Measurements from ENCODE around the gene MDP1. TPM values are rescaled to one million over a fixed set of nuclear protein-coding genes. Genes with fewer than 3 reads are reported as not detected.
A peak's percentile ranks its signal among the peaks of the same experiment; 100 is the strongest.

The MDP1 gene
- total RNA-seq, 1 donor from 2014 or later, result 16.6 TPM

- Histone ChIP-seq H3K4me3 (no peak overlapping the region), H3K36me3 (peaks cover 39% of the 10 kb centered on the region), H3K27ac (replicated peaks) (no peak overlapping the region), H3K4me1 (peaks cover 54% of the 10 kb centered on the region), H3K27me3 (ENCODE audit: low read depth) (no peaks in the 10 kb centered on the region), H3K9me3 (replicated peaks) (no peaks in the 10 kb centered on the region)
- TF ChIP-seq, protein P1, sequence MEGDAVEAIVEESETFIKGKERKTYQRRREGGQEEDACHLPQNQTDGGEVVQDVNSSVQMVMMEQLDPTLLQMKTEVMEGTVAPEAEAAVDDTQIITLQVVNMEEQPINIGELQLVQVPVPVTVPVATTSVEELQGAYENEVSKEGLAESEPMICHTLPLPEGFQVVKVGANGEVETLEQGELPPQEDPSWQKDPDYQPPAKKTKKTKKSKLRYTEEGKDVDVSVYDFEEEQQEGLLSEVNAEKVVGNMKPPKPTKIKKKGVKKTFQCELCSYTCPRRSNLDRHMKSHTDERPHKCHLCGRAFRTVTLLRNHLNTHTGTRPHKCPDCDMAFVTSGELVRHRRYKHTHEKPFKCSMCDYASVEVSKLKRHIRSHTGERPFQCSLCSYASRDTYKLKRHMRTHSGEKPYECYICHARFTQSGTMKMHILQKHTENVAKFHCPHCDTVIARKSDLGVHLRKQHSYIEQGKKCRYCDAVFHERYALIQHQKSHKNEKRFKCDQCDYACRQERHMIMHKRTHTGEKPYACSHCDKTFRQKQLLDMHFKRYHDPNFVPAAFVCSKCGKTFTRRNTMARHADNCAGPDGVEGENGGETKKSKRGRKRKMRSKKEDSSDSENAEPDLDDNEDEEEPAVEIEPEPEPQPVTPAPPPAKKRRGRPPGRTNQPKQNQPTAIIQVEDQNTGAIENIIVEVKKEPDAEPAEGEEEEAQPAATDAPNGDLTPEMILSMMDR (IDR thresholded peaks at IDR 0.05; ENCODE audit: borderline replicate concordance), result no peak
- DNase-seq, result no peak
- intact Hi-C loops (cut with micrococcal nuclease), result no loop called here
Measured at GRCh38 chr14:24192933-24193332, 22.9 kb downstream of the MDP1 start.

DNA sequence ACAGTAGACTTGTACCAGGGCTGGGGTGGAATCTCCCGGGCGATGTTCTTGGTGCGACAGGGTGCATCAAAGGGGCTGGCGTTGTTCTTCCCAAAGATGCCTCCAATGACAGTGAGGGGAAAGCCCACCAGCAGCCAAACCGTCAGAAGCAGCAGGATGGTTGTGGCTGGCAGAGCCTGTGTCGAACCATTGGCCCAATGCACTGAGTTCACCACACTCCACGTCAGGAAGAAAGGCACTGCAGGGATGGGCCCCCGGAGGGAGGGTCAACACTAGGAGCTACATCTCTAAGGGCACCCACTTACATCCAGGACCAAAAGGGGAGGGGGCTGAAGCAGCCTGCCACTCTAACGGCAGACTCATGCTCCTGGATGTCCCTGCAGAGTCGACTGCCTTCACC, 25.4 kb downstream of the MDP1 start:
- intact Hi-C loops (cut with micrococcal nuclease), result no loop called here
- Histone ChIP-seq H3K27me3 (ENCODE audit: low read depth) (no peaks in the 10 kb centered on the region), H3K4me1 (peaks cover 36% of the 10 kb centered on the region), H3K27ac (replicated peaks) (no peak overlapping the region), H3K9me3 (replicated peaks) (no peaks in the 10 kb centered on the region), H3K36me3 (peaks cover 54% of the 10 kb centered on the region), H3K4me3 (no peak overlapping the region)
- DNase-seq, result no peak
- TF ChIP-seq, protein P1 (IDR thresholded peaks at IDR 0.05; ENCODE audit: borderline replicate concordance), result no peak

DNA sequence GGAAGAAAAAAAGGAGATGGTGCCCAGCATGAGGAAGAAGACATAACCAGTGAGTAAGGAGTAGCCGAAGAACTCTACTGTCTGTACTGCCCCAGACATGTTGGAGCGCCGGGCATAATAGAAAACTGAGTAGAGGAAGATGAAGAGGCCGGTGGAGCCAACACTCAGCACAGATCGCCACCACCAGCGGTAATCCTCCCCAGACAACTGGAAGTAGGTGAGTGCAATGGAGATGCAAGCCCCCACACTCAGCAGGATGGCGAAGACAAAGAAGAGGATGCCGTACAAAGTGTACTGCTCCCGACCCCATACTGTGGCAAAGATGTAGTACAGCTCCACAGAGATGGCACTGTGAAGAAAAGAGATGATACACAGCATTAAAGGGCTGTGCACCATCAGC, 26.4 kb downstream of the MDP1 start:
- intact Hi-C loops (cut with micrococcal nuclease), result no loop called here
- DNase-seq, result no peak
- no peaks in the 10 kb centered on the region for H3K9me3 ChIP-seq (replicated peaks)
- H3K36me3 ChIP-seq, result peaks cover 63% of the 10 kb centered on the region
- peaks cover 27% of the 10 kb centered on the region for H3K4me1 ChIP-seq
- TF ChIP-seq, protein P1 (IDR thresholded peaks at IDR 0.05; ENCODE audit: borderline replicate concordance), result no peak
- no peak overlapping the region for H3K4me3 ChIP-seq
- H3K27me3 ChIP-seq (ENCODE audit: low read depth), result no peaks in the 10 kb centered on the region
- H3K27ac ChIP-seq (replicated peaks), result peak overlapping the region; percentile 77

DNA sequence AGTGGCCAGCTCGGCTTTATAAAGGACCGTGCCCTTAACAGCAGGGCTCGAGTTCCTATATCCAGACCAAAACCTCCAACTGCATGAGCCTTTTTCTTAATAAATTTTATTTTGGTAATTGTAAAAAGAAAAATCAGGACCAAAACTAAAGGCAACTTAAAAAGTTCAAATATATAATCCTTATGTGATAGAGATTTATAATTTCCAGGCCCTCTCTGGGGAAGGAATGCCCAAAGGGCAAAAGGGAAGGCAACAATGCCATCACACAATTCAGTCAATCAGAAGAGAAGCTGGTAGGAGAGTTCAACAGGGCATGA, 26.8 kb downstream of the MDP1 start:
- Histone ChIP-seq H3K27me3 (ENCODE audit: low read depth) (no peaks in the 10 kb centered on the region), H3K36me3 (peaks cover 66% of the 10 kb centered on the region), H3K27ac (replicated peaks) (peak overlapping the region; percentile 77), H3K9me3 (replicated peaks) (no peaks in the 10 kb centered on the region), H3K4me3 (peak overlapping the region; percentile 83), H3K4me1 (peaks cover 22% of the 10 kb centered on the region)
- TF ChIP-seq, protein P1 (IDR thresholded peaks at IDR 0.05; ENCODE audit: borderline replicate concordance), result no peak
- DNase-seq, result no peak
- intact Hi-C loops (cut with micrococcal nuclease), result no loop called here

- TF ChIP-seq, protein P1 (IDR thresholded peaks at IDR 0.05; ENCODE audit: borderline replicate concordance), result no peak
- Histone ChIP-seq H3K27ac (replicated peaks) (peak within 1 kb of the TSS; percentile 77), H3K27me3 (ENCODE audit: low read depth) (no peaks in the 10 kb centered on the region), H3K36me3 (peaks cover 68% of the 10 kb centered on the region), H3K9me3 (replicated peaks) (no peaks in the 10 kb centered on the region), H3K4me3 (peak within 1 kb of the TSS; percentile 83), H3K4me1 (peaks cover 21% of the 10 kb centered on the region)
- intact Hi-C loops (cut with micrococcal nuclease), result no loop called here
- peak; percentile 93 for DNase-seq
Measured at GRCh38 chr14:24188251-24189058, 27.4 kb downstream of the MDP1 start, which contains the start of gene IPO4. IPO4 (minus strand) TSS chr14:24188816; CDS start chr14:24188787, 29 bp downstream.
